OCI-LY1 (cell line): ENCODE measurements around the gene ATAD3A.

Experiments used
- CTCF ChIP-seq: fragments of 200-600 bp; sonication (generic), shearing (Covaris generic); IDR thresholded peaks from 2 replicates; pipeline ENCODE4 v1.5.1; 2017; ENCODE audit warnings: mild to moderate bottlenecking, antibody characterized with exemption, low read length, moderate library complexity, mixed read lengths
- EZH2 ChIP-seq: fragments of 200-600 bp; sonication (generic), shearing (Covaris generic); IDR thresholded peaks from 2 replicates; pipeline ENCODE4 v1.8.0; 2017; ENCODE audit warnings: borderline replicate concordance, mixed run types, mild to moderate bottlenecking, antibody characterized with exemption, low read length, moderate library complexity, mixed read lengths

- TF ChIP-seq CTCF, result no peak
- no peak for TF ChIP-seq EZH2
Measured at GRCh38 chr1:1567152-1567875, 55.4 kb downstream of the ATAD3A start.
